AG04450 (cell line): ENCODE data around the gene PCMT1. TPM values are rescaled to one million over a fixed set of nuclear protein-coding genes. Genes with fewer than 3 reads are reported as not detected.

Experiments
- CTCF ChIA-PET: fragments of 300-600, 350-600 bp; formaldehyde crosslinking; extraction: SDS; loops from one replicate; lab custom pipeline; 2022; ENCODE audit warnings: antibody characterized with exemption, inconsistent platforms; lab: Charles Lee
- POLR2A ChIA-PET: fragments of 350-600 bp; formaldehyde crosslinking; extraction: SDS; loops from one replicate; lab custom pipeline; 2021; ENCODE audit warnings: antibody characterized with exemption, inconsistent platforms; lab: Yijun Ruan, JAX
- DNase-seq: peaks from one replicate; pipeline ENCODE4 v3.0.0-alpha.2; 2011; ENCODE audit warnings: low read depth, low spot score
- H3K27ac ChIP-seq: one replicate; pipeline ENCODE4 v1.5.1; 2012; ENCODE audit warnings: low read depth, low read length, control low read depth
- H3K27me3 ChIP-seq: one replicate; pipeline ENCODE4 v1.6.0; 2012; ENCODE audit warnings: low read length; ENCODE audit not compliant: control insufficient read depth, insufficient read depth
- H3K4me3 ChIP-seq: 2 replicates; pipeline ENCODE4 v1.5.1; 2011; ENCODE audit warnings: mild to moderate bottlenecking, low read depth, low read length, control low read depth
- H3K9me3 ChIP-seq: 2 replicates; pipeline ENCODE4 v1.5.1; 2012; ENCODE audit warnings: low read length; ENCODE audit not compliant: control insufficient read depth, insufficient read depth
- polyA plus RNA-seq: library from polyadenylated mRNA; depleted of rRNA; stranded (reverse); fragments of >200 nt; gene quantifications from 2 replicates; pipeline ENCODE4 v1.2.3, GENCODE V29; 2011
- TF ChIP-seq, protein P1 (sequence below): IDR thresholded peaks from 2 replicates; pipeline ENCODE4 v1.5.1; 2011; ENCODE audit warnings: low read depth, low read length, control low read depth, inconsistent platforms

Gene PCMT1
- polyA plus RNA-seq, 1 experiment, result 96.2 TPM

GRCh38 chr6:149716181-149716963 is 33.2 kb upstream of the PCMT1 start:
- no peak overlapping the region for H3K27ac ChIP-seq
- no peaks in the 10 kb centered on the region for H3K9me3 ChIP-seq
- DNase-seq, result no peak
- ChIA-PET CTCF (no interaction called here), POLR2A (no interaction called here)
- H3K27me3 ChIP-seq, result no peaks in the 10 kb centered on the region
- H3K4me3 ChIP-seq, result peak overlapping the region; percentile 90
- TF ChIP-seq, protein P1, sequence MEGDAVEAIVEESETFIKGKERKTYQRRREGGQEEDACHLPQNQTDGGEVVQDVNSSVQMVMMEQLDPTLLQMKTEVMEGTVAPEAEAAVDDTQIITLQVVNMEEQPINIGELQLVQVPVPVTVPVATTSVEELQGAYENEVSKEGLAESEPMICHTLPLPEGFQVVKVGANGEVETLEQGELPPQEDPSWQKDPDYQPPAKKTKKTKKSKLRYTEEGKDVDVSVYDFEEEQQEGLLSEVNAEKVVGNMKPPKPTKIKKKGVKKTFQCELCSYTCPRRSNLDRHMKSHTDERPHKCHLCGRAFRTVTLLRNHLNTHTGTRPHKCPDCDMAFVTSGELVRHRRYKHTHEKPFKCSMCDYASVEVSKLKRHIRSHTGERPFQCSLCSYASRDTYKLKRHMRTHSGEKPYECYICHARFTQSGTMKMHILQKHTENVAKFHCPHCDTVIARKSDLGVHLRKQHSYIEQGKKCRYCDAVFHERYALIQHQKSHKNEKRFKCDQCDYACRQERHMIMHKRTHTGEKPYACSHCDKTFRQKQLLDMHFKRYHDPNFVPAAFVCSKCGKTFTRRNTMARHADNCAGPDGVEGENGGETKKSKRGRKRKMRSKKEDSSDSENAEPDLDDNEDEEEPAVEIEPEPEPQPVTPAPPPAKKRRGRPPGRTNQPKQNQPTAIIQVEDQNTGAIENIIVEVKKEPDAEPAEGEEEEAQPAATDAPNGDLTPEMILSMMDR, result no peak

GRCh38 chr6:149717255-149717587 is 32.3 kb upstream of the PCMT1 start:
- Histone ChIP-seq H3K9me3 (no peaks in the 10 kb centered on the region), H3K27me3 (no peaks in the 10 kb centered on the region), H3K27ac (peak overlapping the region; percentile 93), H3K4me3 (peak overlapping the region; percentile 90)
- ChIA-PET CTCF (interaction anchor here (1.1 to 2.1 kb wide), 2 partner anchors 15 to 29 kb away, joined by 3 to 6 read pairs; partner anchors contain the start of gene NUP43), POLR2A (interaction anchor here (0.8 to 1.0 kb wide), 3 partner anchors 20 to 99 kb away, joined by 3 read pairs; no protein-coding TSS in a partner anchor)
- DNase-seq, result no peak
- TF ChIP-seq, protein P1, result no peak

GRCh38 chr6:149717588-149718458 is 31.7 kb upstream of the PCMT1 start, which contains the start of gene LATS1:
Gene LATS1 (minus strand): TSS chr6:149718101. CDS start chr6:149702126, 15,975 bp downstream.
- Histone ChIP-seq H3K9me3 (no peaks in the 10 kb centered on the region), H3K27ac (peak within 1 kb of the TSS; percentile 93), H3K4me3 (peak within 1 kb of the TSS; percentile 90), H3K27me3 (no peaks in the 10 kb centered on the region)
- CTCF ChIA-PET, result interaction anchor here (0.6 to 2.1 kb wide), 3 partner anchors 16 to 143 kb away, joined by 3 to 6 read pairs (median 3); partner anchors contain the start of gene NUP43
- POLR2A ChIA-PET, result interaction anchor here (0.5 to 1.0 kb wide), 6 partner anchors 9 to 153 kb away, joined by 3 to 5 read pairs (median 3); no protein-coding TSS in a partner anchor
- peak; percentile 33 for DNase-seq
- TF ChIP-seq, protein P1, result no peak

GRCh38 chr6:149719531-149719930 is 30.0 kb upstream of the PCMT1 start:
- H3K27me3 ChIP-seq, result no peaks in the 10 kb centered on the region
- DNase-seq, result no peak
- no peaks in the 10 kb centered on the region for H3K9me3 ChIP-seq
- ChIA-PET POLR2A (no interaction called here), CTCF (no interaction called here)
- H3K27ac ChIP-seq, result no peak overlapping the region
- TF ChIP-seq, protein P1, result no peak
- H3K4me3 ChIP-seq, result no peak overlapping the region
